Lower lobe of right lung (tissue), 2 donors: Measurements from ENCODE around the gene GRIK2. TPM values are rescaled to one million over a fixed set of nuclear protein-coding genes. Genes with fewer than 3 reads are reported as not detected.

Source experiments
- ATAC-seq, 2 donors: fragments of 200-7000 bp; cut with Tn5 transposase; one replicate each; pipeline ENCODE4 v1.9.1; 2020 to 2022; ENCODE audit warnings: mild to moderate bottlenecking in 2 of 2, moderate library complexity in 2 of 2
- DNase-seq: peaks from one replicate; pipeline ENCODE4 v3.0.0-alpha.2; 2020
- H3K27ac ChIP-seq: fragments of 200-600 bp; one replicate; pipeline ENCODE4 v1.8.0; 2022
- H3K27me3 ChIP-seq: fragments of 200-600 bp; one replicate; pipeline ENCODE4 v1.8.0; 2022; ENCODE audit warnings: low read depth
- H3K36me3 ChIP-seq: fragments of 200-600 bp; one replicate; pipeline ENCODE4 v1.8.0; 2022; ENCODE audit warnings: mild to moderate bottlenecking
- H3K4me1 ChIP-seq: fragments of 200-600 bp; one replicate; pipeline ENCODE4 v1.8.0; 2022
- H3K4me3 ChIP-seq: fragments of 200-600 bp; one replicate; pipeline ENCODE4 v1.8.0; 2022; ENCODE audit warnings: mild to moderate bottlenecking
- H3K9me3 ChIP-seq: fragments of 200-600 bp; one replicate; pipeline ENCODE4 v1.8.0; 2022
- intact Hi-C: fragments of 100-400 bp; cut with DNase I; formaldehyde crosslinking; loops from one replicate; pipeline ENCODE4 v1.11.0; 2022
- total RNA-seq: library from RNA; stranded (reverse); fragmentation: NEBNext Ultra II Directional; extraction: Animal tissue kit (Norgen Biotek cat#: 25700); gene quantifications from one replicate; pipeline ENCODE4 v1.2.1, GENCODE V29; 2021
- TF ChIP-seq, protein P1 (sequence below): fragments of 200-600 bp; IDR thresholded peaks from one replicate; pipeline ENCODE4 v1.8.0; 2022; ENCODE audit warnings: antibody characterized with exemption, mild to moderate bottlenecking
- donor health status: DM: no; HTN: yes; CAD: no; lungs with severe emphysema.

The GRIK2 gene
- total RNA-seq, 1 donor from 2014 or later: 0.62 TPM

- Histone ChIP-seq H3K9me3 (no peaks in the 10 kb centered on the region), H3K4me3 (no peak overlapping the region), H3K27ac (no peak overlapping the region), H3K27me3 (no peaks in the 10 kb centered on the region), H3K36me3 (no peaks in the 10 kb centered on the region), H3K4me1 (no peaks in the 10 kb centered on the region)
- DNase-seq (no peak), ATAC-seq (peak; percentile 62 to 68)
- intact Hi-C loops: no loop called here
- TF ChIP-seq, protein P1, sequence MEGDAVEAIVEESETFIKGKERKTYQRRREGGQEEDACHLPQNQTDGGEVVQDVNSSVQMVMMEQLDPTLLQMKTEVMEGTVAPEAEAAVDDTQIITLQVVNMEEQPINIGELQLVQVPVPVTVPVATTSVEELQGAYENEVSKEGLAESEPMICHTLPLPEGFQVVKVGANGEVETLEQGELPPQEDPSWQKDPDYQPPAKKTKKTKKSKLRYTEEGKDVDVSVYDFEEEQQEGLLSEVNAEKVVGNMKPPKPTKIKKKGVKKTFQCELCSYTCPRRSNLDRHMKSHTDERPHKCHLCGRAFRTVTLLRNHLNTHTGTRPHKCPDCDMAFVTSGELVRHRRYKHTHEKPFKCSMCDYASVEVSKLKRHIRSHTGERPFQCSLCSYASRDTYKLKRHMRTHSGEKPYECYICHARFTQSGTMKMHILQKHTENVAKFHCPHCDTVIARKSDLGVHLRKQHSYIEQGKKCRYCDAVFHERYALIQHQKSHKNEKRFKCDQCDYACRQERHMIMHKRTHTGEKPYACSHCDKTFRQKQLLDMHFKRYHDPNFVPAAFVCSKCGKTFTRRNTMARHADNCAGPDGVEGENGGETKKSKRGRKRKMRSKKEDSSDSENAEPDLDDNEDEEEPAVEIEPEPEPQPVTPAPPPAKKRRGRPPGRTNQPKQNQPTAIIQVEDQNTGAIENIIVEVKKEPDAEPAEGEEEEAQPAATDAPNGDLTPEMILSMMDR: no peak
These were observed 367.5 kb downstream of the GRIK2 start for GRCh38 chr6:101760843-101761621.

DNA sequence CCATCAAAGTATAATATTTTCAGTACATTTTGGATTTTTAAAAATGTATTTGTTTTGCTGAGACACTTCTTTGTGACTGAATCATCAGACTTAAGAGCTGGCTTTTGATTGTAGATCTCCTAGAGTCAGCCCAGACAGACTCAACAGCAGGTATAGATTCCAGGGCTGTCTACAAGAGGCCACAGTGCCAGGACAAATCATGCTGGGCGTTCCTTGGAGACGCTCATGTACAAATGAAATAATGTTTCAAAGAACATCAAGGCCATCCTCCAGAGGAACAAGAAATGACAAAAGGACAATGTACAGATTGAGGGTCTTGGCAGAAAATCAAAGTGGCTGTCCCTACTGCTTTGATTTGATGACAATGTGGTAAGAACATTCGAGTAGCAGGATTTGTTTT, 369.3 kb downstream of the GRIK2 start:
- ATAC-seq (no peak), DNase-seq (no peak)
- H3K36me3 ChIP-seq: no peaks in the 10 kb centered on the region
- intact Hi-C loops: no loop called here
- TF ChIP-seq, protein P1: no peak
- H3K9me3 ChIP-seq: no peaks in the 10 kb centered on the region
- H3K27me3 ChIP-seq: no peaks in the 10 kb centered on the region
- no peak overlapping the region for H3K27ac ChIP-seq
- H3K4me3 ChIP-seq: no peak overlapping the region
- no peaks in the 10 kb centered on the region for H3K4me1 ChIP-seq

- TF ChIP-seq, protein P1: no peak
- Histone ChIP-seq H3K27ac (no peak overlapping the region), H3K9me3 (no peaks in the 10 kb centered on the region), H3K36me3 (no peaks in the 10 kb centered on the region), H3K27me3 (no peaks in the 10 kb centered on the region), H3K4me3 (no peak overlapping the region), H3K4me1 (no peaks in the 10 kb centered on the region)
- ATAC-seq: no peak
- DNase-seq: no peak
- intact Hi-C loops: no loop called here
These were observed 371.8 kb downstream of the GRIK2 start for GRCh38 chr6:101765281-101765680.

DNA sequence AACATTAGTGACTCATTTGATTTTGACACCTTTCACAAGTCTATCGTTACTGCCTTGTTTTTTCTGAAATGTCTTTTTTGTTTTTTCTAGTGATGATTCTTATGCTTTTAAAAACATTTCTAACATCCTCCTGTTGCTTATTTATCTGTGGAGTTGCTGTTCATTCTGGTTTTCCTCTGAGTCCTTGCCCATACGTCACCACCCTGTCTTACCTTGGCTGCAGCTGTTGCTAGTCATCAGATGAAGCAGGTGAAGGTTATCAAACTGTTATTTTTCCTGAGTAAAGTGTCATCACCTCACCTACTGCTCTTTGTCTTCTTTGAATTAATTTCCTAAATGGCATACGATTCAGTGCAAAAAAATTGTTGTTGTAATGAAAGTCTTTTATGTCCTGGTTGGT, 376.6 kb downstream of the GRIK2 start:
- Histone ChIP-seq H3K27ac (no peak overlapping the region), H3K4me1 (no peaks in the 10 kb centered on the region), H3K9me3 (no peaks in the 10 kb centered on the region), H3K27me3 (no peaks in the 10 kb centered on the region), H3K4me3 (no peak overlapping the region), H3K36me3 (no peaks in the 10 kb centered on the region)
- ATAC-seq (no peak), DNase-seq (no peak)
- intact Hi-C loops: no loop called here
- TF ChIP-seq, protein P1: no peak

GRCh38 chr6:101776919-101777350, 383.4 kb downstream of the GRIK2 start:
- Histone ChIP-seq H3K27ac (no peak overlapping the region), H3K4me1 (no peaks in the 10 kb centered on the region), H3K4me3 (no peak overlapping the region), H3K36me3 (no peaks in the 10 kb centered on the region), H3K27me3 (no peaks in the 10 kb centered on the region), H3K9me3 (no peaks in the 10 kb centered on the region)
- ATAC-seq (peak in 1 of 2 donors; percentile 34), DNase-seq (no peak)
- TF ChIP-seq, protein P1: no peak
- intact Hi-C loops: no loop called here
